GM19240 (cell line): ENCODE data around the gene RAB5IF.

ENCODE experiments used
- DNase-seq: peaks from one replicate; pipeline ENCODE4 v3.0.0; 2011; ENCODE audit warnings: low spot score; ENCODE audit not compliant: insufficient read length

Gene RAB5IF

GRCh38 chr20:36658300-36658699 is 52.7 kb downstream of the RAB5IF start:
- DNase-seq, result no peak
